Dermis microvascular lymphatic vessel endothelial cell (primary cell): Measurements from ENCODE around the gene SPATA20. TPM values are rescaled to one million over a fixed set of nuclear protein-coding genes. Genes with fewer than 3 reads are reported as not detected.
A peak's percentile ranks its signal among the peaks of the same experiment; 100 is the strongest.

Experiments
- DNase-seq, 2 donors: peaks; one replicate each; pipeline versions ENCODE4 v3.0.0 to v3.0.0-alpha.2; 2010; ENCODE audit warnings: low read depth in 2 of 2
- total RNA-seq: library from RNA; depleted of rRNA; stranded (reverse); fragments of >200 nt; gene quantifications from 2 replicates; pipeline ENCODE4 v1.2.1, GENCODE V29; 2014

The SPATA20 gene
- total RNA-seq, 1 donor from 2014 or later: 37.2 TPM

DNA sequence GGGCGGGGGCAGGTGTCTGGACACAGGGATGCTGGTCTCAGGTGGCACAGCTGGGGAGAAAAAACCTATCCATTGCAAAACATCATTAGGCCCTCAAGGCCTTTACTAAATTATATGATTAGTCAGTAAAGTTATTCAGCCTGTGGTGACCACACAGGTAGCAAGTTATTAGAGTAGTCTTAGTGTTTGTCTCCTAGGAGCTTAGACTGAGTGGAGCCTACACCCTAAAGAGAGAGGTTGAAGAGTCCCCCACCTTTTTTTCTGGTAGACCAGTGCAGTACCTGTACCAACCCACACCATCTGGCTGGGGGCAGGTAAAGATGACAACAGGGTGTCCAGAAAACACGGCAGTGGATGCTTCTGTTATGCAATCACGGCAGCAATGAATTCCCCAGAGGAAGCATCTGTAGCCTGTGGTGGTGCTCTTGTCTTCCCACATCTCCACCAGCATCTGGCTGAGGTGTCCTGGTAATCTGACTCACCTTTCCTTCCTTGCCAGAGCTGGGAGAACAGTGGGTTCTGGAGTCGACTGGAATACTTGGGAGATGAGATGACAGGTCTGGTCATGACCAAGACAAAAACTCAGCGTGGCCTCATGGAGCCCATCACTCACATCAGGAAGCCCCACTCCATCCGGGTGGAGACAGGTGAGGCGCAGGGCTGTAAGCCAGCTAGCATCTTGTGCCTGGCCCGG lies 27.7 kb upstream of the SPATA20 start:
- peak in 1 of 2 donors; percentile 57 for DNase-seq

DNA sequence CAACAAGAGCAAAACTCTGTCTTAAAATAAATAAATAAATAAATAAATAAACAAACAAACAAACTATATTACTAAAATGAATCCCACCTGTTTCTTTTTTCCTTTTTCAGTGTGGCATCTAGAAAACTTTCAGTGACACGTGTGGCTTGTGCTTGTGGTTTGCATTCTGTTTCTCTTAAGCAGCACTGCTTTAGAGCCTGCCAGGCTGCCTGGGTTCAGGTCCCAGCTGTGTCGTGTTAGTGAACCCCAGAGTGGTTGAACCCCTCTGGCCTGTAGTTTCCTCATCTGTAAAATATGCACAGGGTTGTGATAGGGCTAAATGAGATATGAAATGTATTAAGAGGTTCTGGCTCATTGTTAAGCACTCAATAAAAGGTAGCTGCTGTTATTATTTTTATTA lies 26.5 kb upstream of the SPATA20 start:
- DNase-seq: no peak

DNA sequence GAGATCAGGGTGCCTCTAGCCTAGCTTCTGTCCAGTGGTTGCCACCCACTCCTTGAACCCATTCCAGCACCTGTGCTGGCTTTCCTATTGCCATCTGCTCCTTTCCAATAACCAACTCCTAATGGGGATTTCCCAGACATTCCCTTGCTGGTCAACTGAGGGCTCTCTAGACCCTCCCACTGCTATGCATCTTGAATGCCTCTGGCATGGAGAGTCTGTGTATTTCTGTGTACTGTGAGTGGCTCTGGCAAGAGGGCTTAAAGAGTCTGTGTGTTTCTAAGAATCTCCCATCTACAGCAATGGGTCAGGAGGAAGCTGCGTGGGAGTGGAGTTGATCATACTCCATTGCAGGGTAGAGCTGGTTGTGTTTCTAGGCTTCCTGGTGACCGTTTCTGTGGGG lies 25.5 kb upstream of the SPATA20 start:
- DNase-seq: no peak

DNA sequence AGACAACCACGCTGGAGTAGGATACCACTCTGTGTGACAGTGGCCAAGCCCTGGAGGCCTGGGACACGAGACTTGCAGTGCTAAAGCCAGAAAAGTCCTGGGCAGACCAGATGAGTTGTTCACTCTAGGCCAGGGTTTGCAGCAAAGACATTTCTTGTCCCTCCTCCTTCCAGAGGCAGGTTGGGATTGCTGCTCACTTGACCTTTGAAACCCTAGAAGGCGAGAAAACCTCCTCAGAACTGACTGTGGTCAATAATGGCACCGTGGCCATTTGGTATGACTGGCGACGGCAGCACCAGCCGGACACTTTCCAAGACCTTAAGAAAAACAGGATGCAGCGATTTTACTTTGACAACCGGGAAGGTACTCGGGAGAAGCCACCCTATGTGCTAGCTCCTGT lies 24.2 kb upstream of the SPATA20 start:
- DNase-seq: no peak

DNA sequence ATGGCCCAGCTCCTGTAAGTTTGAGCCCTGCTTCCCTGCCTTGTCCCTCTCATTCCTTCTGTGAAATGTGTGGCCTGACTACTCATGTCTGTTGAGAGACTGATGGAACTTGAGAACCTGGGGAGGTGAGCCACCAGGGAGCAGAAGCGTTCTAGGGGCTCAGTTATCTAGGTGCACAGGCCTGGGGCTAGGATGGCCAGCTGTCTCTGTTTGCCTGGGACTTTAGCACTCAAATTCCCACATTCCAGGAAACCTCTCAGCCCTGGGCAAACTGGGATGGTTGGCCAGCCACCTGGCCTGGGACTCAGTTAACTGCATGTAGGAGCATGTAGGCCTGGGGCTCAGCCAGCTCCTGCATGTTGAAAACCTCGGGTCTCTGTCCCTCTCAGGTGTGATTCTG lies 23.8 kb upstream of the SPATA20 start:
- DNase-seq: no peak

DNA sequence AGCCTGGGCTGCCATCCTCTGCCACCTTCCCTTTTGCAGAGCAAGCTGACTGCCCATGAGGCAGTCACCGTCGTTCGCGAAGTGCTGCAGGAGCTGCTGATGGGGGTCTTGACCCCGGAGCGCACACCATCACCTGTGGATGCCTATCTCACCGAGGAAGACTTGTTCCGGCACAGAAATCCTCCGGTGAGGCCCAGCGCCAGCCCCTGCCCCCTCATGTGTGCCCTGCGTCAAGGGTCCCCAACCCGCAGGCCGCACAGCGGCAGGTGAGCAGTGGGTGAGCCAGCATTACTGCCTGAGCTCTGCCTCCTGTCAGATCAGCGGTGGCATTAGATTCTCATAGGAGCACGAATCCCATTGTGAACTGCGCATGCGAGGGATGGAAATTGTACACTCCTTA lies 22.1 kb upstream of the SPATA20 start:
- DNase-seq: no peak

DNA sequence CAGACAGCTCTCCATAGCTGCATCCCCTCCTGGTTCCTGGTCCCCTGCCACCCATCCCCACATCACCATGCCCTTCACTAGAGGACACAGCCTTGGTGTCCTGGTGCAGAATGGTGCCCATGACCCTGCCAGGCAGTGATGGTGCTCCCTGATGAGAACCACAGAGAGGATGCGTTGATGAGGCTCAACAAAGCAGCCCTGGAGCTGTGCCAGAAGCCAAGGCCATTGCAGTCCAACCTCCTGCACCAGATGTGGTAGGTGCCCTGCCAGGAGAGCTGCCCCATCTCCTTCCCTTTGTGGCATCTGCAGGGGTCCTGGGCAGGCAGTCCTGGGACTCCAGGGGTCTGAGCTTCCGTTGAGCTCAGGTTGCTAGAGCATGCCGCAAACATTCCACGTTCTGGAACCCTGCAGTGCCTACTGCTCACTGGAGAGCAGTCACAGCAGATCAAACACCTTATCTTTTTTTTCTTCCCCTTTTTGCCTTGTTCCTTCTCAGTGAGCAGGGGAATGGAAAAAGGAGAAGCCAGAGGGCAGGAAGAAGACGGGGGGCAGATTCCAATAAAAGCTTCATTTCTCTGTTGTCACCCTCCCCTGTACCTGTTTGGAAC lies 19.7 kb upstream of the SPATA20 start:
- DNase-seq: no peak

DNA sequence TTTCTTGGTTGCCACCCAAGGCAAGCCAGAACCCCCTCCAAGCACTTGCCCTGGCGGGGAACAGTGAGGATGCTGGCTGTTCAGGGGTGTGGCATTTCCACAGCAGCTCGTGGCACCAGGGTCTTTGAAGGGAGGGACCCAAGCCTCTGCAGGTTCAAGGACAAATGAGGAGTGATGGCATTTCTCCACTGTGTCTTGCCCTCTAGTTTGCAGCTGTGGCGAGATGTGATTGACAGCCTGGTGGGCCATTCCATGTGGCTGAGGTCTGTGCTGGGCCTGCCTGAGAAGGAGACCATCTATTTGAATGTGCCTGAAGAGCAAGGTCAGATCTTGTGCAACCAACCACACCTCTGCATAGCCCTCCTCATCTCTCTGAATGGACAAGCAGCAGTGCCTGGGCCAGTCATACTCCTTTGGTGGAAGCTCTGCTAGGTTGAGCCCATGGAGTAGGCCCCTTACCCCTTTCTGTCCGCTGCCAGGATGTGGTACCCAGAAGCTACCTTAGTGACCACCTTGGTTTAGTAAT lies 19.0 kb upstream of the SPATA20 start:
- DNase-seq: no peak

DNA sequence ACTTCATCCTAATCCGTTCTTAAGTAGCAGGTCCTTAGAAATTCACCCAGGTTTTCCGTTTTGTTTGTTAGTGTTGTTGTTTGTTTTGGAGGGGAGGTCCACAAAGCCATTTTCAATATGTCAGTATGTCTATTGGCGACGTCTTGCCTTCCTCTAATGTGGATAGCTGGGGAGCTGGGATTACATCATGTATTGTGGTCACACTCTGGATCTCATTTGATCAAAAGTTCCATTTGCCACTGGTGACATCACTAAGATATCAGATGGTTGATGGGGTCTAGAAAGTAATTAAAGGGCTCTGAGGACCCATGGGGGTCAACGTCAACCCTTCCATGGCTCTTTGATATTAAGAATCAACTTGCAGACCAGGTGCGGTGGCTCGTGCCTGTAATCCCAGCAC lies 17.1 kb upstream of the SPATA20 start:
- no peak for DNase-seq

DNA sequence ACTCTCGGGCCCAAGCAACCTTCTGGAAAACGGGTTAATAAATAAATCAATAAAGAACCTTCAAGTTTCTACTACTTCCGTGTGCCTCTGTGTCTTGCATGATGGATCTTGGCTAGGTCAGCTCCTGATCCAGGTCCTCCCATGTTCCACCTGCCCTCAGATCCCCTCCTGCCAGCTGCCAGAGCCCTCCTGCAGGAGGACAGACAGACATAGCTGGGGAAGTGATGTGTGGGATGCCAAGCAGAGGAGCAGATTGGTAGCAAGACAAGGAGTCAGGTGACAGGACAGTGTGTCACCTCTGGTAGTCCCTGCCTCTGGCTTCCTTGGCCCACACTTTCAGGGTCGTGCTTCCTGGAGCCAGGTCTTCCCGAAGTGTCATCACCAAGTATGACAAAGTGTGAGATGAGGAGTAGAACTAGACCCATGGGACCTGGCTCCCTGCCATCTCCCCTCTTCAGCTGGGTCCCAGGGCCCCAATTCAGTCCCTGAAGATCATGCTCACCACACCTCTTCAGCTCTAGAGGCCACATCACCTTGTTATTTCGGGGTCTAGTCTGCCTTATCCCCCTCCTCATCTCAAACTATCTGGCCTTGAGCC lies 15.4 kb upstream of the SPATA20 start:
- no peak for DNase-seq

DNA sequence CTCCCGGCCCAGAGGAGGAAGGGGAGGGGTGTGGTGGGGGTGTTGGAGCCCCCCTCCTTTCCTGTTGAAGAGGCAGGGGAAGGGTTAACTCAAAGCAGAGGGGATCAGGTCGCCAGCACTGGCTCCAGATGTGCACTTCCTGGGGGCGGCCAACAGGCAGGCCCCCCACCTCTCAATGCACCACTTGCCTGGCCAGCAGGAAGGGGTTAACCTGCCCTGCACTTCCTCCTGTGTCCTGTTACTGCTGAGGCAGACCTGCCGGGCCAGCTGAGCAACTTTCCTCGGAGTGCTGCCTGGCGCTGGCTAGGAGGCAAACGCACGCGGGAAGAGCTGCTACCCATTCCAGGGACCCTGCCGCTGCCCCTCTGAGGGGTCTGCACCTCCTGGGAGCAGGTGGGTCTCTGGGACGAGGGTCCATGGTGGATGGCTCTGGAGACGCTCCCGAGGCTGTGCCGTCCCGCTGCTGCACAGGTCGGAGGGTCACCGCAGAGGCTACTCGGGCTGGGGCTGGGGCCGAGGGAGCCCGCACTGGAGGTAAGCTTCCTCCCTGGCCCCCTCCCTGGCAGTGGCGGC lies 14.4 kb upstream of the SPATA20 start, which contains the start of gene EPN3:
TSS of gene EPN3 (plus strand) at position 284 of the 573 bp plus-strand sequence. CDS start 3,822 bp downstream, outside the sequence.
- no peak for DNase-seq

DNA sequence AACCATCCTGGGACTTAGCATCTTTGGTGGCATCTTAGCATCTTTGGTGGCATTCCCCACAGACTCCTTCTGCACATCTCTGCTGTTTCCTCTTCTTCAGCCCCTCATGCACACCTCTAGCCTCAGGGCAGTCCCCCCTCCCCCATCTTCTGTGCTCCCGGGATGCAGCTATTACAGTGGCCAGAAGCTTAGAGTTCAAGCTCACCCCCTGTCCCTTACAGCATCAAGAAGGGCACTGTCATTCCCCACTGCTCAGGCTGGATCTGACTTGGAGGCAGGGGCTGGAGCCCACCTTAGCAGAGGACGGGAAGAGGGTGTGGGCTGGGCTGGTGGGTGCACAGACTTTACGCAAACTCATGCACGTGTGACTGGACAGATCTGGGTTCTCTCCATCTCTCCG lies 13.8 kb upstream of the SPATA20 start:
- no peak for DNase-seq

DNA sequence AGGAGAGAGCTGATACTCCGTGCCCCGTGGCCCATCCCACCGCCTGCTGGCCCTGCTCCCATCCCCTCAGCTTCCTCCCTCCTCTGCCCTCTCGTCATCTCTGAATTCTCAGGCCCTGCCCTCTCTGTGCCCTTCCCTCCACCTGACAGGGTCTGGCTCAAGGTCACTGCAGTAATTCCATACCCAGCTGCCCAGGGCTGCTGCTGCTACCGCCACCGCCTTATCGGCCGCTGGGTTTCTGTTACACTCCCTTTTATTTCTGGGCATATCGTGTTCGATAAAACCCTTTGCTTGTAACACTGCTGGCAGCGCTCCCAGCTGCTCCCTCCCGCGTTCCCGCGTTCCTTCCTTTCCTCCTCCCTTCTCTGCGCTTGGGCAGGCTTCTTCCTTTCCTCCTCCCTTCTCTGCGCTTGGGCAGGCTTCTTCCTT lies 13.2 kb upstream of the SPATA20 start:
- no peak for DNase-seq

DNA sequence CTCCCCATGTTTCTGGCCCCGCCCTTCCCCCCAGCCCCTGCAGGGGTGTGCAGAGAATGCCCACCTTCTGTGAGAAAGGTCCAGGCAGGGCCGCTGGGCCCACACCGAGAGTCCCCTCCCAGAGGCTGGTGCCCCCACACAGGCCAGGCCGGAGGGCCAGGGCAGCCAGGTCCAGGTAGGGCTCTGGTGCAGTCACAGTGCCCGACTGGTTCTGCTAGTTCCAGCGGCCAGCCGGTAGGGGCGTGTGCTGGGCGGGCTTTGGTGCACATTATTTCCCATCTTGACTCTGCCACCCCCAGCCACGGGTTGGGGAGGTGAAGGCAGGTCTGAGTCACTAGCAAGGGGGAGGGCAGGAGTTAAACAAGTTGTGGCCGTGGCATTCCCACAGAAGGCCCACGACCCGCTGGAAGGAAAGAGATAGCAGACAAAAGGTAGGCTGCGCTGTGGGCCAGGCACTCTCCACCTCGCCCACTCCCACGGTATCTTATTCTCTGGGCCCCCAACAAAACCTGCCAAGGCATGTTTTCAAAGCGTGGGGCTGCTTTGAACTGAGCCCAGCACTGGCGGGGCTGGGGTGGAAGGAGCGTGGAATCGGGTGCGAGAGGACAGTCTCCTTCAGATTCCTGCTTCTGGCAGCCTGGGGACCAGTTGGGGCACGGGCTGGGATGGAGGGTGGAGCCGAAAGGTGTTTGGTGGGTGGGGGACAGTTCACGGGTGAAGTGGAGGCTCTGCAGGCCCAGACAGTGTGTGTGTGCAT lies 12.6 kb upstream of the SPATA20 start:
- peak in 1 of 2 donors; percentile 26 for DNase-seq

DNA sequence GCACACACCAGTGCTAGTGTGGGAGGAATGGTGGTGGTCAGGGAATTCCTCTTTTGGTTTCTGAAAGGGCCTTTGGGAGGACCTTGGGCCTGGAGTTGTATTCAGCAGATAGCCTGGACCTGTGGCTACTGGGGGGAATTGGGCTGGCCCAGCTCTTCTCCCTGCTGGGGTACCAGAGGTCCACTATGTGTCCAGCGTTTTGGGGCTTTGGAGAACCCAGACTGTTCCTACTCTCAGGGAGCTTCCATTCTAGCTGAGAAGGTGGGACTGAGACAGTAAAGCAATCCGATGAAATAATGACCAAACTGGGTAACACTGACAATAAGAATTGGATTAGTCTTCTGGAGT lies 12.0 kb upstream of the SPATA20 start:
- no peak for DNase-seq

DNA sequence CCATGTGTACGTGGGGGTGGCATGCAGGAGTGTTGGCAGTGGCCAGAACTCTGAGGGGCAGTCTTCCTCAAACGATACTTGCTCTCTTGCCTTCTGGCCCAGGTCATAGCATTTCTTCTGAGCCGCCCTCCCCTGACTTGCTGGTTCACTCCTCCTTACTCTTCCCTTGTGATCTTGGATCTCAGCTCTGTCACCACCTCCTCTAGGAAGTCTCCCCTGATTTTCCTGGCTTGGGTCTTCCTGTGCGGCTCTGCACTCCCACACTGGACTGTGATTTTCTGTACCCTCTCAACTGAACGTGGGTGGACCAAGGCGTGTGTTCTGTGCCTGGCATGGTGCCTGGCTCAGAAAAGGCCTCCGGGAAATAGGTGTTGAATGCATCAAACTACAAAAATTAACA lies 11.6 kb upstream of the SPATA20 start:
- DNase-seq: no peak

DNA sequence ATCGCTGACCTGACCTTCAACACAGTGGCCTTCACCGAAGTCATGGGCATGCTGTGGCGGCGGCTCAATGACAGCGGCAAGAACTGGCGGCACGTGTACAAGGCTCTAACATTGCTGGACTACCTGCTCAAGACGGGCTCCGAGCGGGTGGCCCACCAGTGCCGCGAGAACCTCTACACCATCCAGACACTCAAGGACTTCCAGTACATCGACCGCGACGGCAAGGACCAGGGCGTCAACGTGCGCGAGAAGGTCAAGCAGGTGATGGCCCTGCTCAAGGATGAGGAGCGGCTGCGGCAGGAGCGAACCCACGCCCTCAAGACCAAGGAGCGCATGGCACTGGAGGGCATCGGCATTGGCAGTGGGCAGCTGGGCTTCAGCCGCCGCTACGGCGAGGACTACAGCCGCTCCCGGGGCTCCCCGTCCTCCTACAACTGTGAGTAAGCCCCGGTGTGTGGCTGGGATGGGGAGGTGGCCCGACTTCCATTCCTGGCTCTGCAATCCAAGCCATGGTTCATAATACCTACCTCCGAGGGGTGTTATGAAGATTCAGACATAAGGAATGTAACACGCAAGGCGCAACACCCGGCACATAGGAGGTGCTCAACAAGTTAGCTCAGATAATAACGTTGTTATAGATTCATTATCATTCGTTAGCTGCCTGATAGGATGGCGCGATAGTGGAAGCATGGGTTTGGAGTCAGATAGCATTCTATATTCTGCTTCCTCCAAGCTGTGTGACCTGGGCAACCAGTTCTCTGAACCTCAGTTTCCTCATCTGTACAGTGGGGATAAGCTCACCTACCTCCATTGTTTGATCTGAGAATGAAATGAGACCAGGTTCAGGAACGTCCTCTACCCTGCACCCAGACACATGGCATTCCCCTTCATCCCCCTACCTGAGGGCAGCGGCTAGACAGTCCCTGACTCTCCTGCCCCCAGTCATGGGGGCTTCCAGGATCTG lies 10.0 kb upstream of the SPATA20 start:
- no peak for DNase-seq

DNA sequence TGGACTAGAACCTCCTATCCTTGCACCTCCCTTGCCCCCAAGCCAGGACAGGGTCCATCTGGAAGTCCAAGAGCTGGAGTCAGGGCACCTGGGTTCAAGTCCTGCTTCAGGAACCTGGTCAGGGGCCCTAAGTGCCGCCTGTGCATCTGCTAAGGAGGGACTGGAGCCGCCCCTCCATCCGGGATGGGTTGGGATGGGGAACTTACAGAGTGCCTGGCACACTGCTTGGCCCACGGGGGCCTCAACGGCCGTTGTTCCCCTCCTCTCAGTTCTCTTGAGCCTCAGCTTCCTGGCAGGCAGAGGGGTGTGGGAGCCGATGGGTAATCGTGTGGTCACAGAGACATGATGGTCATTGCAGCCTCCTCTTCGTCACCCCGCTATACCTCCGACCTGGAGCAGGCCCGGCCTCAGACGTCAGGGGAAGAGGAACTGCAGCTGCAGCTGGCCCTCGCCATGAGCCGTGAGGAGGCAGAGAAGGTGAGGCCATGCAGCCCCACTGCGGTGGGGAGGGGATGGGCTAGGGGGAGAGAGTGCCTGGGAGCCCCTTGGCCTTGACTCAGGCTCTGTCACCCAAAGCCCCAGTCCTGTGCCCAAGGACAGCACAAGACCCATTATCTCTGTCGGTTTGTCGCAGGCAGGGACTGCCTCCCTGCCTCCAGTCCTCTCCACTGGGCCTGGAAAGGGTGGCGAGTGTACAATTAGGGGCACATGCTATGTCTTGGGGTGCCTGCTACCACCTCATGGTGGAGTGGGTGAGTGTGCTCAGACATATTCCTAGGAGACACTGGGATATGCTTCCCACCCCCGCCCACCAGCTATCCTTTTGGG lies 9.0 kb upstream of the SPATA20 start:
- no peak for DNase-seq

DNA sequence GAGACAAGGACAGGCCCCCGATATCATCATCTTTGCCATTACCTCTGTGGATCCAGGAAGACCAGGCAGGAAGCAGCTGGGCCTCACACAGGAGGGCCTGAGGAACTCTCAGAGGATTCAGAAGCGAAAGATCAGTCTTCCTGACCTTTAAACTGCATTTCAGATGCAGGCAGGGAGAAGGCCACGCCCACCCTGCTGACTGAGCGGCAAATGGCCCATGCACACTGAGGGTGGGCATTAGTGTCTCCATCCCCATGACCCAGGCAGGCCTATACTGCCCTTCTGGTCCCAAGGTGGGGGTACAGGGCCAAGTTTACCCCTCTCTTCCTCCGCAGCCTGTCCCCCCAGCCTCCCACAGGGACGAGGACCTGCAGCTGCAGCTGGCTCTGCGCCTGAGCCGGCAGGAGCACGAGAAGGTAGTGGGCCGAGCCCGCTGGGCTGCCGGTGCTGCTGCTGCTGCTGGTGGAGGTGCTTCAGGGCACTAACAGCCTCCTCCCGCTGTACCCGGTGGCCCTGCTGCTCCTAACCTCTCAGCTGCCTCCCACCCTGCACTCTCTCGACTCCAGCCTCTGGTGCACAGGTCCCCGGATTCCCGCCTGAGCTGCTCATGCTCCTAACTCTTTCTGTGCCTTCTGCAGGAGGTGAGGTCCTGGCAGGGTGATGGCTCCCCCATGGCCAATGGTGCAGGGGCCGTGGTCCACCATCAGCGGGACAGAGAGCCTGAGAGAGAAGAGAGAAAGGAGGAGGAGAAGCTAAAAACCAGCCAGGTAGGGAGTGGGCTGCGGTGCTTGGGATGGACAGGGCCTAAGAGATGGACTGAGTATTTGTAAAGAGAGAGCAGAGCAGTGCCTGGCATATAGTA lies 8.2 kb upstream of the SPATA20 start:
- DNase-seq: no peak
